IMR-90 (cell line): ENCODE measurements around the gene ASPG. TPM values are rescaled to one million over a fixed set of nuclear protein-coding genes. Genes with fewer than 3 reads are reported as not detected.

Experiments
- ATAC-seq: fragments of 200-7000 bp; cut with Tn5 transposase; 2 replicates; pipeline ENCODE4 v1.9.1; 2020; ENCODE audit warnings: low read depth, mild to moderate bottlenecking, moderate library complexity
- BruUV-seq: library from RNA; stranded (reverse); fragments of 400-500 nt; replicated peaks from 2 replicates; lab custom pipeline; 2021; lab: Mats Ljungman, UMichigan
- CTCF ChIA-PET: fragments of 300-600 bp; formaldehyde crosslinking; extraction: SDS; loops from one replicate; lab custom pipeline; 2021; ENCODE audit warnings: antibody characterized with exemption; lab: Yijun Ruan, JAX
- POLR2A ChIA-PET: fragments of 300-600 bp; sonication (Branson Sonifier 250); formaldehyde crosslinking; loops from one replicate; lab custom pipeline; 2022; ENCODE audit warnings: antibody characterized with exemption; ENCODE audit not compliant: unreplicated experiment; lab: Charles Lee
- DNase-seq: peaks from one replicate; pipeline ENCODE4 v3.0.0; 2013
- H2AFZ ChIP-seq: replicated peaks from 2 replicates; pipeline ENCODE3; 2013; ENCODE audit warnings: low read length, mild to moderate bottlenecking; ENCODE audit not compliant: poor library complexity
- H2AK5ac ChIP-seq: 2 replicates; pipeline ENCODE4 v1.6.1; 2013; ENCODE audit warnings: low read depth, low read length, inconsistent platforms
- H2AK9ac ChIP-seq: replicated peaks from 2 replicates; pipeline ENCODE3; 2013; ENCODE audit warnings: mild to moderate bottlenecking, low read depth, low read length, moderate library complexity; ENCODE audit not compliant: poor library complexity
- H2BK120ac ChIP-seq: 2 replicates; pipeline ENCODE4 v1.6.1; 2013; ENCODE audit warnings: low read depth, low read length, inconsistent platforms
- H2BK15ac ChIP-seq: 3 replicates; pipeline ENCODE4 v1.6.1; 2013; ENCODE audit warnings: low read depth, low read length, inconsistent platforms
- H2BK20ac ChIP-seq: 2 replicates; pipeline ENCODE4 v1.6.1; 2013; ENCODE audit warnings: low read depth, mild to moderate bottlenecking, inconsistent platforms, low read length, moderate library complexity
- H2BK5ac ChIP-seq: 2 replicates; pipeline ENCODE4 v1.6.1; 2013; ENCODE audit warnings: mild to moderate bottlenecking, low read depth, low read length, inconsistent platforms; ENCODE audit not compliant: poor library complexity, severe bottlenecking
- H3K14ac ChIP-seq: replicated peaks from 2 replicates; pipeline ENCODE4 v1.6.1; 2013; ENCODE audit warnings: low read depth, low read length, inconsistent platforms
- H3K18ac ChIP-seq: 2 replicates; pipeline ENCODE4 v1.6.1; 2013; ENCODE audit warnings: low read depth, low read length, control low read depth
- H3K23ac ChIP-seq: 2 replicates; pipeline ENCODE4 v1.6.1; 2013; ENCODE audit warnings: low read depth, low read length, inconsistent platforms
- H3K27ac ChIP-seq: 2 replicates; pipeline ENCODE4 v1.5.1; 2013; ENCODE audit warnings: mild to moderate bottlenecking, control low read depth, low read length; ENCODE audit not compliant: insufficient read depth
- H3K27me3 ChIP-seq: 2 replicates; pipeline ENCODE4 v1.6.1; 2013; ENCODE audit warnings: low read length; ENCODE audit not compliant: control insufficient read depth, insufficient read depth
- H3K36me3 ChIP-seq: 2 replicates; pipeline ENCODE4 v1.6.1; 2013; ENCODE audit warnings: low read length, mixed read lengths; ENCODE audit not compliant: control insufficient read depth, insufficient read depth
- H3K4ac ChIP-seq: 2 replicates; pipeline ENCODE4 v1.6.1; 2013; ENCODE audit warnings: low read depth, low read length, inconsistent platforms
- H3K4me1 ChIP-seq: 2 replicates; pipeline ENCODE4 v1.6.1; 2013; ENCODE audit warnings: low read length, mixed read lengths; ENCODE audit not compliant: control insufficient read depth, insufficient read depth
- H3K4me2 ChIP-seq: 2 replicates; pipeline ENCODE4 v1.6.1; 2013; ENCODE audit warnings: low read depth, mild to moderate bottlenecking, control low read depth, low read length, moderate library complexity
- H3K4me3 ChIP-seq: 2 replicates; pipeline ENCODE4 v1.5.1; 2013; ENCODE audit warnings: low read depth, mild to moderate bottlenecking, control low read depth, low read length, moderate library complexity; ENCODE audit not compliant: insufficient read depth
- H3K56ac ChIP-seq: 2 replicates; pipeline ENCODE4 v1.6.1; 2013; ENCODE audit warnings: low read length, inconsistent platforms; ENCODE audit not compliant: insufficient read depth; ENCODE audit errors: extremely low read depth
- H3K79me1 ChIP-seq, 2 experiments: 2 replicates each; pipeline ENCODE4 v1.6.1; 2013; ENCODE audit warnings: low read length in 2 of 2, inconsistent platforms in 1 of 2, low read depth in 1 of 2
- H3K9ac ChIP-seq: 2 replicates; pipeline ENCODE4 v1.6.1; 2013; ENCODE audit warnings: low read depth, low read length, control low read depth
- H3K9me1 ChIP-seq: 2 replicates; pipeline ENCODE4 v1.6.1; 2013; ENCODE audit warnings: low read length, inconsistent platforms; ENCODE audit not compliant: insufficient read depth
- H3K9me3 ChIP-seq: 2 replicates; pipeline ENCODE4 v1.6.1; 2013; ENCODE audit warnings: low read length; ENCODE audit not compliant: control insufficient read depth, insufficient read depth
- H4K20me1 ChIP-seq: 2 replicates; pipeline ENCODE4 v1.6.1; 2013; ENCODE audit warnings: low read length, inconsistent platforms; ENCODE audit not compliant: insufficient read depth
- H4K5ac ChIP-seq: 2 replicates; pipeline ENCODE4 v1.6.1; 2013; ENCODE audit warnings: mild to moderate bottlenecking, low read depth, low read length, control low read depth
- H4K8ac ChIP-seq, 2 experiments: 2 replicates each; pipeline ENCODE4 v1.6.1; 2013; ENCODE audit warnings: low read depth in 2 of 2, low read length in 2 of 2, control low read depth in 1 of 2, inconsistent platforms in 1 of 2
- H4K91ac ChIP-seq: 2 replicates; pipeline ENCODE4 v1.6.1; 2013; ENCODE audit warnings: low read depth, low read length, inconsistent platforms; ENCODE audit not compliant: insufficient read depth
- BHLHE40 ChIP-seq: fragments of 150-350 bp; IDR thresholded peaks from 2 replicates; pipeline ENCODE4 v1.6.1; 2016; ENCODE audit warnings: mild to moderate bottlenecking, low read depth, low read length
- CEBPB ChIP-seq: IDR thresholded peaks from 2 replicates; pipeline ENCODE4 v1.6.1; 2012; ENCODE audit warnings: low read depth, low read length, improper control_type of control experiment
- CHD1 ChIP-seq: IDR thresholded peaks from 2 replicates; pipeline ENCODE4 v1.6.1; 2012; ENCODE audit warnings: low read depth, low read length, improper control_type of control experiment
- CTCF ChIP-seq: conservative IDR thresholded peaks from 2 replicates; pipeline ENCODE4 v1.5.1; 2012; ENCODE audit warnings: mild to moderate bottlenecking, low read depth, low read length, improper control_type of control experiment
- ELK1 ChIP-seq: fragments of 150-350 bp; IDR thresholded peaks from 2 replicates; pipeline ENCODE4 v1.6.1; 2016; ENCODE audit warnings: low read depth, mild to moderate bottlenecking, low read length, moderate library complexity, borderline replicate concordance
- FOS ChIP-seq: fragments of 150-350 bp; IDR thresholded peaks from 2 replicates; pipeline ENCODE4 v1.6.1; 2016; ENCODE audit warnings: low read depth, low read length
- MAFK ChIP-seq: IDR thresholded peaks from 2 replicates; pipeline ENCODE4 v1.6.1; 2012; ENCODE audit warnings: low read depth, low read length, improper control_type of control experiment
- MAZ ChIP-seq: IDR thresholded peaks from 2 replicates; pipeline ENCODE4 v1.6.1; 2012; ENCODE audit warnings: low read depth, mild to moderate bottlenecking, low read length, improper control_type of control experiment, moderate library complexity, borderline replicate concordance
- MXI1 ChIP-seq: IDR thresholded peaks from 2 replicates; pipeline ENCODE4 v1.6.1; 2012; ENCODE audit warnings: low read depth, mild to moderate bottlenecking, low read length, moderate library complexity, borderline replicate concordance
- NFE2L2 ChIP-seq: fragments of 150-350 bp; IDR thresholded peaks from 2 replicates; pipeline ENCODE4 v1.6.1; 2016; ENCODE audit warnings: low read depth, mild to moderate bottlenecking, low read length
- POLR2A ChIP-seq: IDR thresholded peaks from 2 replicates; pipeline ENCODE4 v1.6.1; 2012; ENCODE audit warnings: mild to moderate bottlenecking, low read depth, low read length
- RAD21 ChIP-seq: IDR thresholded peaks from 2 replicates; pipeline ENCODE4 v1.6.1; 2012; ENCODE audit warnings: low read length, improper control_type of control experiment
- RFX5 ChIP-seq: IDR thresholded peaks from 2 replicates; pipeline ENCODE4 v1.8.0; 2012; ENCODE audit warnings: low read depth, mild to moderate bottlenecking, low read length, moderate library complexity
- SMC3 ChIP-seq: fragments of 150-350 bp; IDR thresholded peaks from 2 replicates; pipeline ENCODE4 v1.6.1; 2016; ENCODE audit warnings: low read depth, mild to moderate bottlenecking, antibody characterized with exemption, low read length, moderate library complexity
- USF2 ChIP-seq: fragments of 150-350 bp; IDR thresholded peaks from 2 replicates; pipeline ENCODE4 v1.6.1; 2017; ENCODE audit warnings: mild to moderate bottlenecking, antibody characterized with exemption, low read length, low read depth
- WGBS, 2 experiments: methylation state at CpG; one replicate each; pipeline versions ENCODE4 v1.1.5 to v1.1.7; 2013; ENCODE audit warnings: missing lambda C conversion rate in 2 of 2; ENCODE audit not compliant: insufficient read length in 1 of 2; ENCODE audit errors: extremely low coverage in 2 of 2; 5-methylcytosine and 5-hydroxymethylcytosine counted together
- dilution Hi-C: fragments of 300-500 bp; cut with HindIII; formaldehyde crosslinking; loops from one replicate; pipeline ENCODE4 v1.14.3; 2018; ENCODE audit warnings: low sequenced_read_pairs; ENCODE audit not compliant: unreplicated experiment
- in situ Hi-C: fragments of 300-500 bp; cut with MboI; formaldehyde crosslinking; loops from 3 replicates; pipeline ENCODE4 v1.14.3; 2019; ENCODE audit warnings: low sequenced_read_pairs, inconsistent platforms, mixed read lengths
- intact Hi-C: fragments of 100-400 bp; cut with micrococcal nuclease; formaldehyde crosslinking; loops from 2 replicates; pipeline ENCODE4 v1.10.0; 2022
- polyA plus RNA-seq, 3 experiments: library from polyadenylated mRNA; depleted of rRNA; stranded (reverse); fragments of >200 nt; gene quantifications; 2 replicates each; pipeline ENCODE4 v1.2.3, GENCODE V29; 2012; ENCODE audit warnings: low replicate concordance in 1 of 3
- total RNA-seq: library from RNA; depleted of rRNA; stranded (reverse); fragments of >200 nt; gene quantifications from 2 replicates; pipeline ENCODE4 v1.2.3, GENCODE V29; 2012

The ASPG gene
- total and polyA plus RNA-seq, 2 of the 4 experiments (the other 2 are of a cell fraction), result not detected

GRCh38 chr14:104095426-104096310 lies 10.2 kb downstream of the ASPG start:
- dilution Hi-C loops, result no loop called here
- H3K9me1 ChIP-seq, result no peaks in the 10 kb centered on the region
- ChIA-PET POLR2A (no interaction called here), CTCF (no interaction called here)
- in situ Hi-C loops, result loop anchor here (25.0 kb wide), 2 partner anchors 467 to 542 kb away; no protein-coding TSS in a partner anchor
- H2AK9ac ChIP-seq, result no peak overlapping the region
- no peak overlapping the region for H3K4ac ChIP-seq
- H2BK20ac ChIP-seq, result no peak overlapping the region
- DNase-seq (no peak), ATAC-seq (no peak)
- H4K8ac ChIP-seq, result no peak overlapping the region
- no peaks in the 10 kb centered on the region; the same call in 1 of the 2 replicates for H3K27me3 ChIP-seq
- H3K27ac ChIP-seq, result no peak overlapping the region
- no peaks in the 10 kb centered on the region for H3K4me1 ChIP-seq
- no peaks in the 10 kb centered on the region for H4K20me1 ChIP-seq
- BruUV-seq, result no TSS peak
- H2BK120ac ChIP-seq, result no peak overlapping the region
- H2BK5ac ChIP-seq, result no peak overlapping the region
- H3K9ac ChIP-seq, result no peak overlapping the region
- no peak overlapping the region for H3K56ac ChIP-seq
- H3K18ac ChIP-seq, result no peak overlapping the region
- H2AFZ ChIP-seq, result no peak overlapping the region
- H3K23ac ChIP-seq, result no peak overlapping the region
- H3K9me3 ChIP-seq, result no peaks in the 10 kb centered on the region
- intact Hi-C loops, result no loop called here
- H3K36me3 ChIP-seq, result no peaks in the 10 kb centered on the region
- no peak overlapping the region for H4K91ac ChIP-seq
- no peak overlapping the region for H3K4me3 ChIP-seq
- no peak overlapping the region for H2BK15ac ChIP-seq
- 78% methylated on average over 18 of the region's 31 CpGs; no CpG with 5 or more reads in 1 of the 2 experiments for WGBS, 2 experiments
- no peak overlapping the region for H3K4me2 ChIP-seq
- H2AK5ac ChIP-seq, result no peak overlapping the region
- H3K14ac ChIP-seq, result no peak overlapping the region
- no peaks in the 10 kb centered on the region for H3K79me1 ChIP-seq
- no peak overlapping the region for H4K5ac ChIP-seq
- TF ChIP-seq MAFK (no peak), BHLHE40 (no peak), MAZ (no peak), SMC3 (no peak), POLR2A (no peak), RAD21 (no peak), FOS (no peak), MXI1 (no peak), ELK1 (no peak), RFX5 (no peak), CEBPB (no peak), USF2 (no peak), NFE2L2 (no peak), CHD1 (no peak), CTCF (no peak)
